HG03025 (cell line): ENCODE measurements around the gene SP7.
"Not testable (repeated sequence)": the region's sequence is repeated elsewhere in the genome, so short reads cannot be mapped to it uniquely, and the experiment has no call there.

Experiments
- ATAC-seq: cut with Tn5 transposase; IDR thresholded peaks from one replicate; pipeline ENCODE4 v1.9.1; 2021; ENCODE audit warnings: mild to moderate bottlenecking, moderate library complexity; ENCODE audit not compliant: unreplicated experiment, low FRiP score

Gene SP7

GRCh38 chr12:53324113-53324778, 11.9 kb downstream of the SP7 start:
- ATAC-seq: no peak

GRCh38 chr12:53320352-53321195, 15.6 kb downstream of the SP7 start:
- ATAC-seq: no peak

GRCh38 chr12:53313996-53314395, 22.2 kb downstream of the SP7 start:
- no peak for ATAC-seq

GRCh38 chr12:53308276-53308675, 27.9 kb downstream of the SP7 start:
- no peak for ATAC-seq

- ATAC-seq: no peak
Observed at GRCh38 chr12:53306826-53307225, 29.3 kb downstream of the SP7 start.

GRCh38 chr12:53302903-53303302, 33.3 kb downstream of the SP7 start:
- no peak for ATAC-seq

GRCh38 chr12:53300187-53300586, 36.0 kb downstream of the SP7 start:
- ATAC-seq: no peak

- ATAC-seq: peak; percentile 76
Observed at GRCh38 chr12:53299454-53300180, 36.5 kb downstream of the SP7 start, which contains the start of gene MYG1. Gene MYG1 (plus strand): TSS chr12:53299695. CDS start chr12:53299738, 43 bp downstream.

- ATAC-seq: no peak
Observed at GRCh38 chr12:53299101-53299453, 37.1 kb downstream of the SP7 start.

- ATAC-seq: no peak
Observed at GRCh38 chr12:53298164-53298563, 38.0 kb downstream of the SP7 start.

GRCh38 chr12:53297106-53297505, 39.0 kb downstream of the SP7 start:
- ATAC-seq: not testable (repeated sequence)

GRCh38 chr12:53295891-53296219, 40.3 kb downstream of the SP7 start:
- no peak for ATAC-seq

GRCh38 chr12:53295070-53295890, 40.9 kb downstream of the SP7 start, which contains the start of gene PFDN5:
Gene PFDN5 (plus strand): TSS chr12:53295542. CDS start chr12:53295568, 26 bp downstream.
- peak; percentile 59 for ATAC-seq

GRCh38 chr12:53292426-53292825, 43.7 kb downstream of the SP7 start:
- no peak for ATAC-seq

- no peak for ATAC-seq
Observed at GRCh38 chr12:53290661-53291060, 45.5 kb downstream of the SP7 start.

GRCh38 chr12:53289891-53290290, 46.3 kb downstream of the SP7 start:
- ATAC-seq: no peak

GRCh38 chr12:53288322-53288721, 47.8 kb downstream of the SP7 start:
- no peak for ATAC-seq

GRCh38 chr12:53287741-53288216, 48.4 kb downstream of the SP7 start:
- no peak for ATAC-seq

- ATAC-seq: no peak
Observed at GRCh38 chr12:53286448-53286847, 49.7 kb downstream of the SP7 start.

- ATAC-seq: no peak
Observed at GRCh38 chr12:53279888-53280498, 56.2 kb downstream of the SP7 start.
